Measurements from ENCODE around the gene APBA2. TPM values are rescaled to one million over a fixed set of nuclear protein-coding genes. Genes with fewer than 3 reads are reported as not detected.

The APBA2 gene
- total RNA-seq, 4 donors from 2014 or later: 1.6 to 8.2 (median 2.5) TPM

GRCh38 chr15:29093065-29093435 lies 207.3 kb downstream of the APBA2 start:
- H3K27ac ChIP-seq: no peak overlapping the region
- H3K27me3 ChIP-seq: no peaks in the 10 kb centered on the region
- no peaks in the 10 kb centered on the region for H3K4me1 ChIP-seq
- TF ChIP-seq CTCF (IDR thresholded peaks at IDR 0.05) (no peak), EP300 (IDR thresholded peaks at IDR 0.05; ENCODE audit: low read depth) (no peak)
- intact Hi-C loops (cut with DNase I; ENCODE audit: low total_unique reads) (no loop called here), in situ Hi-C loops (cut with MboI; ENCODE audit: low pct_ligation_motif_present in 1 of 4, low pct_unique_long_range_greater_than_20kb in 1 of 4, low sequenced_read_pairs in 3 of 4) (no loop called here)
- WGBS, 2 donors (ENCODE audit: low coverage in 1 of 2): 89% methylated on average over 17 of the region's 17 CpGs; no CpG with 5 or more reads in 1 of the 2 donors
- H3K36me3 ChIP-seq: no peaks in the 10 kb centered on the region
- DNase-seq: no peak
- no peak overlapping the region for H3K4me3 ChIP-seq
- H3K9me3 ChIP-seq: no peaks in the 10 kb centered on the region

- Histone ChIP-seq H3K4me1 (no peaks in the 10 kb centered on the region), H3K4me3 (no peak overlapping the region), H3K27ac (no peak overlapping the region), H3K9me3 (no peaks in the 10 kb centered on the region), H3K27me3 (no peaks in the 10 kb centered on the region), H3K36me3 (no peaks in the 10 kb centered on the region)
- no peak for DNase-seq
- TF ChIP-seq POLR2AphosphoS5 (IDR thresholded peaks at IDR 0.05): no peak
- no peak for TF ChIP-seq POLR2A (IDR thresholded peaks at IDR 0.05)
- TF ChIP-seq CTCF (IDR thresholded peaks at IDR 0.05): no peak
- no peak for TF ChIP-seq EP300 (IDR thresholded peaks at IDR 0.05; ENCODE audit: low read depth)
- WGBS, 2 donors (ENCODE audit: low coverage in 1 of 2): 80 to 85% methylated on average over 2 to 12 of the region's 12 CpGs
- intact Hi-C loops (cut with DNase I; ENCODE audit: low total_unique reads): no loop called here
- in situ Hi-C loops (cut with MboI; ENCODE audit: low pct_ligation_motif_present in 1 of 4, low pct_unique_long_range_greater_than_20kb in 1 of 4, low sequenced_read_pairs in 3 of 4): no loop called here
Observed at GRCh38 chr15:29093696-29094343, 208.0 kb downstream of the APBA2 start.

- Histone ChIP-seq H3K4me1 (no peaks in the 10 kb centered on the region), H3K27ac (no peak overlapping the region), H3K27me3 (no peaks in the 10 kb centered on the region), H3K36me3 (no peaks in the 10 kb centered on the region), H3K4me3 (no peak overlapping the region), H3K9me3 (no peaks in the 10 kb centered on the region)
- intact Hi-C loops (cut with DNase I; ENCODE audit: low total_unique reads) (no loop called here), in situ Hi-C loops (cut with MboI; ENCODE audit: low pct_ligation_motif_present in 1 of 4, low pct_unique_long_range_greater_than_20kb in 1 of 4, low sequenced_read_pairs in 3 of 4) (no loop called here)
- no peak for TF ChIP-seq POLR2AphosphoS5 (IDR thresholded peaks at IDR 0.05)
- TF ChIP-seq POLR2A (IDR thresholded peaks at IDR 0.05): no peak
- no peak for TF ChIP-seq EP300 (IDR thresholded peaks at IDR 0.05; ENCODE audit: low read depth)
- no peak for TF ChIP-seq CTCF (IDR thresholded peaks at IDR 0.05)
- 83 to 90% methylated on average over 2 of the region's 2 CpGs for WGBS, 2 donors (ENCODE audit: low coverage in 1 of 2)
- DNase-seq: no peak
Observed at GRCh38 chr15:29094711-29095110, 208.9 kb downstream of the APBA2 start.

- no peaks in the 10 kb centered on the region for H3K36me3 ChIP-seq
- H3K4me1 ChIP-seq: no peaks in the 10 kb centered on the region
- 97 to 100% methylated on average over 1 to 9 of the region's 9 CpGs for WGBS, 2 donors (ENCODE audit: low coverage in 1 of 2)
- H3K4me3 ChIP-seq: no peak overlapping the region
- in situ Hi-C loops (cut with MboI; ENCODE audit: low pct_ligation_motif_present in 1 of 4, low pct_unique_long_range_greater_than_20kb in 1 of 4, low sequenced_read_pairs in 3 of 4): no loop called here
- no peak for DNase-seq
- intact Hi-C loops (cut with DNase I; ENCODE audit: low total_unique reads): no loop called here
- no peak for TF ChIP-seq POLR2AphosphoS5 (IDR thresholded peaks at IDR 0.05)
- no peak for TF ChIP-seq POLR2A (IDR thresholded peaks at IDR 0.05)
- TF ChIP-seq EP300 (IDR thresholded peaks at IDR 0.05; ENCODE audit: low read depth): no peak
- no peak for TF ChIP-seq CTCF (IDR thresholded peaks at IDR 0.05)
- H3K27ac ChIP-seq: no peak overlapping the region
- H3K27me3 ChIP-seq: no peaks in the 10 kb centered on the region
- no peaks in the 10 kb centered on the region for H3K9me3 ChIP-seq
Observed at GRCh38 chr15:29095746-29096145, 210.0 kb downstream of the APBA2 start.

Measured in transverse colon (tissue), 4 donors.